ENCODE results near the gene NFIA. TPM values are rescaled to one million over a fixed set of nuclear protein-coding genes. Genes with fewer than 3 reads are reported as not detected.
A peak's percentile ranks its signal among the peaks of the same experiment; 100 is the strongest.

Gene NFIA
- polyA plus RNA-seq, 1 donor (not counting 4 experiments of a cell fraction or from before 2014, with no cell fraction given) = 14.7 TPM

- DNase-seq (ENCODE audit: low read depth, low spot score) = no peak
- no peaks in the 10 kb centered on the region for H3K9me3 ChIP-seq (ENCODE audit: control insufficient read depth, low read depth, low read length)
- no peak overlapping the region for H2AFZ ChIP-seq (ENCODE audit: control insufficient read depth, low read length)
- H3K9me1 ChIP-seq (ENCODE audit: control insufficient read depth, extremely low read depth, insufficient read depth, low read length) = no peaks in the 10 kb centered on the region
- H4K20me1 ChIP-seq (ENCODE audit: control insufficient read depth, extremely low read depth, insufficient read depth, low read length) = no peaks in the 10 kb centered on the region
- H3K4me3 ChIP-seq (ENCODE audit: control insufficient read depth in 2 of 3, extremely low read depth in 1 of 3, insufficient read depth in 2 of 3, low read depth in 1 of 3, low read length in 3 of 3) = no peak overlapping the region
- dilution Hi-C loops (cut with MboI; ENCODE audit: extremely low pct_ligation_motif_present, low sequenced_read_pairs) = no loop called here
- no peak overlapping the region for H3K27ac ChIP-seq (ENCODE audit: control insufficient read depth, insufficient read depth, low read length)
- H3K9ac ChIP-seq (ENCODE audit: control insufficient read depth, extremely low read depth, insufficient read depth, low read length) = no peak overlapping the region
- peak overlapping the region; percentile 27 for H3K4me2 ChIP-seq (ENCODE audit: control insufficient read depth, extremely low read depth, insufficient read depth, low read depth, low read length)
- no peaks in the 10 kb centered on the region for H3K79me2 ChIP-seq (ENCODE audit: control insufficient read depth, insufficient read depth, low read length)
- FAIRE-seq = peak; percentile 44
- H3K36me3 ChIP-seq (ENCODE audit: control insufficient read depth in 2 of 2, extremely low read depth in 1 of 2, insufficient read depth in 2 of 2, low read length in 2 of 2) = peaks cover 3 to 14% of the 10 kb centered on the region in 2 experiments
- H3K27me3 ChIP-seq (ENCODE audit: control insufficient read depth, extremely low read depth, insufficient read depth, low read length) = no peaks in the 10 kb centered on the region
- peaks cover 11% of the 10 kb centered on the region for H3K4me1 ChIP-seq (ENCODE audit: control insufficient read depth, extremely low read depth, insufficient read depth, low read length)
- TF ChIP-seq EZH2 (IDR thresholded peaks at IDR 0.05; ENCODE audit: low read length) (no peak), CTCF (optimal IDR thresholded peaks at IDR 0.05 in 1 of 3, IDR thresholded peaks at IDR 0.05 in 1 of 3, conservative IDR thresholded peaks at IDR 0.05 in 1 of 3; ENCODE audit: extremely low read depth in 1 of 3, insufficient read depth in 2 of 3, low read length in 3 of 3) (no peak)
These were observed 270.6 kb downstream of the NFIA start for GRCh38 chr1:61352845-61353435.

- FAIRE-seq (no peak), DNase-seq (ENCODE audit: low read depth, low spot score) (no peak)
- no peak overlapping the region for H3K4me3 ChIP-seq (ENCODE audit: control insufficient read depth in 2 of 3, extremely low read depth in 1 of 3, insufficient read depth in 2 of 3, low read depth in 1 of 3, low read length in 3 of 3)
- no peak overlapping the region for H3K9ac ChIP-seq (ENCODE audit: control insufficient read depth, extremely low read depth, insufficient read depth, low read length)
- no peak overlapping the region for H3K4me2 ChIP-seq (ENCODE audit: control insufficient read depth, extremely low read depth, insufficient read depth, low read depth, low read length)
- TF ChIP-seq EZH2 (IDR thresholded peaks at IDR 0.05; ENCODE audit: low read length) = no peak
- no peak for TF ChIP-seq CTCF (optimal IDR thresholded peaks at IDR 0.05 in 1 of 3, IDR thresholded peaks at IDR 0.05 in 1 of 3, conservative IDR thresholded peaks at IDR 0.05 in 1 of 3; ENCODE audit: extremely low read depth in 1 of 3, insufficient read depth in 2 of 3, low read length in 3 of 3)
- H3K79me2 ChIP-seq (ENCODE audit: control insufficient read depth, insufficient read depth, low read length) = no peaks in the 10 kb centered on the region
- no peaks in the 10 kb centered on the region for H3K9me3 ChIP-seq (ENCODE audit: control insufficient read depth, low read depth, low read length)
- H2AFZ ChIP-seq (ENCODE audit: control insufficient read depth, low read length) = no peak overlapping the region
- peaks cover 13% of the 10 kb centered on the region for H3K4me1 ChIP-seq (ENCODE audit: control insufficient read depth, extremely low read depth, insufficient read depth, low read length)
- no peaks in the 10 kb centered on the region for H3K9me1 ChIP-seq (ENCODE audit: control insufficient read depth, extremely low read depth, insufficient read depth, low read length)
- H4K20me1 ChIP-seq (ENCODE audit: control insufficient read depth, extremely low read depth, insufficient read depth, low read length) = no peaks in the 10 kb centered on the region
- dilution Hi-C loops (cut with MboI; ENCODE audit: extremely low pct_ligation_motif_present, low sequenced_read_pairs) = no loop called here
- H3K27ac ChIP-seq (ENCODE audit: control insufficient read depth, insufficient read depth, low read length) = no peak overlapping the region
- peaks cover 3 to 12% of the 10 kb centered on the region in 2 experiments for H3K36me3 ChIP-seq (ENCODE audit: control insufficient read depth in 2 of 2, extremely low read depth in 1 of 2, insufficient read depth in 2 of 2, low read length in 2 of 2)
- H3K27me3 ChIP-seq (ENCODE audit: control insufficient read depth, extremely low read depth, insufficient read depth, low read length) = no peaks in the 10 kb centered on the region
These were observed 271.5 kb downstream of the NFIA start for GRCh38 chr1:61353797-61354406.
